Endothelial cell of umbilical vein (primary cell): ENCODE measurements around the gene PPP3CA. TPM values are rescaled to one million over a fixed set of nuclear protein-coding genes. Genes with fewer than 3 reads are reported as not detected.

Experiments used
- BruUV-seq: library from RNA; stranded (reverse); fragments of 400-500 nt; replicated peaks from 2 replicates; lab custom pipeline; 2021; lab: Mats Ljungman, UMichigan
- CTCF ChIA-PET: fragments of 300-600, 350-600 bp; sonication (Branson Sonifier 250); formaldehyde crosslinking; loops from one replicate; lab custom pipeline; 2021; ENCODE audit warnings: antibody characterized with exemption, inconsistent platforms; lab: Charles Lee
- POLR2A ChIA-PET: fragments of 300-600, 350-600 bp; sonication (Branson Sonifier 250); formaldehyde crosslinking; loops from one replicate; lab custom pipeline; 2021; ENCODE audit warnings: antibody characterized with exemption, inconsistent platforms; lab: Charles Lee
- DNase-seq: peaks from one replicate; pipeline ENCODE4 v3.0.0-alpha.2; 2011; ENCODE audit warnings: low read depth, low spot score
- FAIRE-seq: peaks from 2 replicates; lab custom pipeline; 2011; peaks lifted over from hg19 to GRCh38; lab: Jason Lieb, UNC
- H2AFZ ChIP-seq: 2 replicates; pipeline ENCODE4 v1.6.0; 2012; ENCODE audit warnings: low read depth, low read length, control low read depth, inconsistent platforms
- H3K27ac ChIP-seq: 2 replicates; pipeline ENCODE4 v1.5.1; 2011; ENCODE audit warnings: low read depth, mild to moderate bottlenecking, control low read depth, low read length, moderate library complexity; ENCODE audit not compliant: insufficient read depth
- H3K27me3 ChIP-seq, 2 experiments: 2 replicates each; pipeline versions ENCODE4 v1.6.0 to v1.6.1; 2011; ENCODE audit warnings: low read length in 2 of 2, mixed read lengths in 1 of 2; ENCODE audit not compliant: control insufficient read depth in 2 of 2, insufficient read depth in 2 of 2
- H3K36me3 ChIP-seq, 2 experiments: 2 replicates in 1 of 2; 3 replicates in 1 of 2; pipeline ENCODE4 v1.5.1; 2011; ENCODE audit warnings: low read length in 2 of 2, mild to moderate bottlenecking in 1 of 2, moderate library complexity in 1 of 2; ENCODE audit not compliant: control insufficient read depth in 2 of 2, insufficient read depth in 2 of 2; ENCODE audit errors: extremely low read depth in 1 of 2
- H3K4me1 ChIP-seq: 3 replicates; pipeline ENCODE4 v1.5.1; 2011; ENCODE audit warnings: mild to moderate bottlenecking, low read length; ENCODE audit not compliant: control insufficient read depth, insufficient read depth; ENCODE audit errors: extremely low read depth
- H3K4me2 ChIP-seq: 2 replicates; pipeline ENCODE4 v1.6.1; 2011; ENCODE audit warnings: low read length, control low read depth, mixed read lengths; ENCODE audit not compliant: insufficient read depth
- H3K4me3 ChIP-seq, 3 experiments: fragments of 200-600 bp in 1 of 3; sonication (generic), shearing (Covaris generic) in 1 of 3; replicated peaks in 1 of 3; 2 replicates each; pipeline ENCODE4 v1.5.1; 2011 to 2016; ENCODE audit warnings: control low read depth in 3 of 3, low read length in 3 of 3, mild to moderate bottlenecking in 2 of 3, inconsistent platforms in 1 of 3, low read depth in 1 of 3, moderate library complexity in 1 of 3; ENCODE audit not compliant: insufficient read depth in 1 of 3
- H3K79me2 ChIP-seq: 2 replicates; pipeline ENCODE4 v1.6.0; 2012; ENCODE audit warnings: low read length, inconsistent platforms; ENCODE audit not compliant: control insufficient read depth, insufficient read depth
- H3K9ac ChIP-seq: replicated peaks from 2 replicates; pipeline ENCODE3; 2011; ENCODE audit warnings: low read length, control low read depth; ENCODE audit not compliant: insufficient read depth; ENCODE audit errors: extremely low read depth
- H3K9me1 ChIP-seq: replicated peaks from 3 replicates; pipeline ENCODE4 v1.6.0; 2011; ENCODE audit warnings: mild to moderate bottlenecking, low read length; ENCODE audit not compliant: control insufficient read depth, insufficient read depth; ENCODE audit errors: extremely low read depth
- H3K9me3 ChIP-seq: replicated peaks from 2 replicates; pipeline ENCODE4 v1.5.1; 2012; ENCODE audit warnings: low read length, inconsistent platforms; ENCODE audit not compliant: control insufficient read depth, insufficient read depth
- H4K20me1 ChIP-seq: replicated peaks from 2 replicates; pipeline ENCODE3; 2011; ENCODE audit warnings: mild to moderate bottlenecking, low read length; ENCODE audit not compliant: control insufficient read depth, insufficient read depth; ENCODE audit errors: extremely low read depth
- CTCF ChIP-seq, 2 donors: IDR thresholded peaks; 1 replicate in 1 of 2; 2 replicates in 1 of 2; pipeline ENCODE4 v1.5.1; 2011; ENCODE audit warnings: low read length in 2 of 2, mild to moderate bottlenecking in 2 of 2, moderate library complexity in 2 of 2, control low read depth in 1 of 2, inconsistent platforms in 1 of 2, low read depth in 1 of 2; ENCODE audit not compliant: insufficient read depth in 1 of 2; ENCODE audit errors: extremely low read depth in 1 of 2
- EZH2 ChIP-seq: IDR thresholded peaks from 2 replicates; pipeline ENCODE4 v1.6.1; 2012; ENCODE audit warnings: borderline replicate concordance, low read depth, mild to moderate bottlenecking, moderate library complexity, low read length, inconsistent platforms; ENCODE audit not compliant: severe bottlenecking
- FOS ChIP-seq: IDR thresholded peaks from 2 replicates; pipeline ENCODE4 v1.6.1; 2011; ENCODE audit warnings: mild to moderate bottlenecking, low read length, moderate library complexity, borderline replicate concordance; ENCODE audit not compliant: insufficient read depth
- GATA2 ChIP-seq: IDR thresholded peaks from 2 replicates; pipeline ENCODE4 v1.7.0; 2011; ENCODE audit warnings: low read depth, mild to moderate bottlenecking, moderate library complexity, mixed read lengths, low read length; ENCODE audit not compliant: insufficient read length, insufficient read depth
- JUN ChIP-seq: IDR thresholded peaks from 2 replicates; pipeline ENCODE4 v1.6.1; 2011; ENCODE audit warnings: borderline replicate concordance, low read depth; ENCODE audit not compliant: insufficient read length, insufficient read depth
- MAX ChIP-seq: IDR thresholded peaks from 2 replicates; pipeline ENCODE4 v1.6.1; 2011; ENCODE audit not compliant: insufficient read depth, insufficient read length
- MYC ChIP-seq: IDR thresholded peaks from one replicate; pipeline ENCODE4 v1.6.1; 2011; ENCODE audit warnings: mild to moderate bottlenecking, low read depth, low read length
- POLR2A ChIP-seq: IDR thresholded peaks from 2 replicates; pipeline ENCODE4 v1.6.1; 2012; ENCODE audit warnings: low read depth, mild to moderate bottlenecking, control low read depth, low read length
- POLR2AphosphoS5 ChIP-seq: IDR thresholded peaks from 2 replicates; pipeline ENCODE4 v1.6.1; 2012; ENCODE audit warnings: low read depth, mild to moderate bottlenecking, control low read depth, low read length, moderate library complexity; ENCODE audit not compliant: insufficient read depth
- dilution Hi-C: fragments of 300-500 bp; cut with MboI; formaldehyde crosslinking; loops from one replicate; pipeline ENCODE4 v1.15.0; 2019; ENCODE audit warnings: low sequenced_read_pairs; ENCODE audit not compliant: extremely low pct_ligation_motif_present
- intact Hi-C: fragments of 100-400 bp; cut with micrococcal nuclease; formaldehyde crosslinking; loops from one replicate; pipeline ENCODE4 v1.10.0; 2022
- polyA plus RNA-seq, 4 experiments: library from polyadenylated mRNA; depleted of rRNA in 3 of 4; stranded (reverse) in 3 of 4; unstranded in 1 of 4; fragments of >200 nt; gene quantifications; 2 replicates each; pipeline versions ENCODE4 v1.2.1 to v1.2.3, GENCODE V29; 2011 to 2012; ENCODE audit warnings: missing spikeins in 1 of 4
- total RNA-seq: library from RNA; stranded (reverse); gene quantifications from 2 replicates; pipeline ENCODE4 v1.2.3, GENCODE V29; 2021

Gene PPP3CA
- total and polyA plus RNA-seq, 2 donors (not counting 3 experiments of a cell fraction or from before 2014, with no cell fraction given) = 7.0 to 43.3 TPM

GRCh38 chr4:101081166-101081565 lies 266.2 kb downstream of the PPP3CA start:
- Histone ChIP-seq H3K4me2 (no peak overlapping the region), H3K4me3 (no peak overlapping the region), H3K27ac (no peak overlapping the region), H3K79me2 (no peaks in the 10 kb centered on the region), H3K9me3 (no peaks in the 10 kb centered on the region), H3K4me1 (no peaks in the 10 kb centered on the region), H3K9ac (no peak overlapping the region), H3K27me3 (no peaks in the 10 kb centered on the region), H2AFZ (no peak overlapping the region), H3K36me3 (no peaks in the 10 kb centered on the region), H4K20me1 (no peaks in the 10 kb centered on the region), H3K9me1 (no peaks in the 10 kb centered on the region)
- dilution Hi-C loops (no loop called here), intact Hi-C loops (no loop called here)
- CTCF ChIA-PET = no interaction called here
- POLR2A ChIA-PET = no interaction called here
- TF ChIP-seq MYC (no peak), FOS (no peak), GATA2 (no peak), POLR2AphosphoS5 (no peak), CTCF (IDR thresholded peaks at IDR 0.05; ENCODE audit: extremely low read depth in 1 of 2, insufficient read depth in 1 of 2, low read depth in 1 of 2, low read length in 2 of 2) (no peak), POLR2A (no peak), JUN (no peak), EZH2 (no peak), MAX (no peak)
- FAIRE-seq = no peak
- BruUV-seq = no TSS peak
- no peak for DNase-seq
